ENCODE results near the gene MLIP.

MLIP gene

DNA sequence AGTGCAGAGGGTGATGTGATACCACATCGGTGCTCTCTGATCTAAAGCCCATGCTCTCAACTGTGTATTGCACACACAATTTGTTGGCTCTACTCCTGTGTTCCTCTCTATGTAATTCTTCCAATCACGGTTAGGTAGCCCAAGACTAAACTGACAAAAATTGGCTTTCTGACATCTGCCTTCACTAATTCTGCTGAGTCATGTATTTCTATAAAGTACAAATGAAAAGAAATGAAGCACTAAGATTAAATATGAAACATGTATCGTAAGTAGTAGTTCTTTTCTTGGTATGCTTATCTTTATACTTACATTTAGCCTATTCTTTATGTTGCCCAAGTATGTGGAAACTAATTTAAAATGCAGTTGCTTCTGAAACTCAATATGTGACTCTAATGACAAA, 7.7 kb upstream of the MLIP start:
- TF ChIP-seq, protein P1, sequence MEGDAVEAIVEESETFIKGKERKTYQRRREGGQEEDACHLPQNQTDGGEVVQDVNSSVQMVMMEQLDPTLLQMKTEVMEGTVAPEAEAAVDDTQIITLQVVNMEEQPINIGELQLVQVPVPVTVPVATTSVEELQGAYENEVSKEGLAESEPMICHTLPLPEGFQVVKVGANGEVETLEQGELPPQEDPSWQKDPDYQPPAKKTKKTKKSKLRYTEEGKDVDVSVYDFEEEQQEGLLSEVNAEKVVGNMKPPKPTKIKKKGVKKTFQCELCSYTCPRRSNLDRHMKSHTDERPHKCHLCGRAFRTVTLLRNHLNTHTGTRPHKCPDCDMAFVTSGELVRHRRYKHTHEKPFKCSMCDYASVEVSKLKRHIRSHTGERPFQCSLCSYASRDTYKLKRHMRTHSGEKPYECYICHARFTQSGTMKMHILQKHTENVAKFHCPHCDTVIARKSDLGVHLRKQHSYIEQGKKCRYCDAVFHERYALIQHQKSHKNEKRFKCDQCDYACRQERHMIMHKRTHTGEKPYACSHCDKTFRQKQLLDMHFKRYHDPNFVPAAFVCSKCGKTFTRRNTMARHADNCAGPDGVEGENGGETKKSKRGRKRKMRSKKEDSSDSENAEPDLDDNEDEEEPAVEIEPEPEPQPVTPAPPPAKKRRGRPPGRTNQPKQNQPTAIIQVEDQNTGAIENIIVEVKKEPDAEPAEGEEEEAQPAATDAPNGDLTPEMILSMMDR (IDR thresholded peaks at IDR 0.05; ENCODE audit: low read length, missing control alignments) = no peak
- no peak for DNase-seq (ENCODE audit: low read depth)
- no peak overlapping the region for H3K4me3 ChIP-seq (replicated peaks; ENCODE audit: low read depth, low read length)

DNA sequence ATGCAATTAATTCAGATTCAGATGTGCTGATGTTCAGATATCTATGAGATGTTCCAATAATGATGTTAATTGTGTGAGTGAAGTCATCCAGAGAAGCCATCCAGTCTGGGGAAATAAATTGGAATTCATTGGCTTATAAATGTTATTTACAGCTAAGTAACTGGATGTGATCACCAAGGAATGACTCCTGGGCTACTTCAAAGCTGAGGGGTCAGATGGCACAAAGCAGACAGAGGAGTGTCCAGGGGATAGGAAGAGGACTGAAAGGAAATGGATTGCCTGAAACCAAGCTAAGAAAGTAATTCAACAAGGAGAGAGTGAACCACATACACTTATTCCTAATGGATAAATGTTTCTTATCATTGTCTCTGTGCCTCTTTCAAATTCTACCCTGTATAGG, 4.5 kb upstream of the MLIP start:
- H3K4me3 ChIP-seq (replicated peaks; ENCODE audit: low read depth, low read length) = no peak overlapping the region
- TF ChIP-seq, protein P1 (IDR thresholded peaks at IDR 0.05; ENCODE audit: low read length, missing control alignments) = no peak
- DNase-seq (ENCODE audit: low read depth) = no peak

DNA sequence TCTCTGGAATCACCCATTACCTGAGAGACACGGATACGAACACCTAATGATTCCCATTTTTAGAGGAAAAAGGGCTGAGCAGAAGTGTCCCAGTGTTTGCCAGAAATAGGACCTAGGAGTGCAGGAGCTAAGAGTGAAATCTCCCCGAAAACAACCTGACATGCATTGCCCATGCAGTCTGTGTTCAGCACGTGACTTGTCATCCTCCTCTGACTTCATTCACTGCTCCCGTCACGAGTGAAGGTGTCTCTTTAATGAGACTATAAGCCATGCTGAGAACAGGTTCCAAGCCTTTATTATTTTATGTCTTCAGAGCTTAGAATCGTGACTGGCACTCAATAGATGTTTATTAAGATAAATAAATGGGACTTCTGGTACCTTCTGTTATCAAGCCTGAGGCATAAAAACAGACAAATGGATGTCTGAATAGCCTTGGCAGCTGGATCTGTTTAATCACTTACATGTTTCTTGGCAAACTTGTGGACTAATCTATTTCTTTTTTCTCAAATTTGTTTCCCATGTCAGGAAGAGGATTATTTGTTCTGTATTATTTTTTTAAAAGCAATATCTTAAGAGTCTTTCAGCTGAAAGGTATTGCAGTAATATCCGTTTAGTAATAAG, 3.7 kb upstream of the MLIP start:
- TF ChIP-seq, protein P1 (IDR thresholded peaks at IDR 0.05; ENCODE audit: low read length, missing control alignments) = no peak
- no peak overlapping the region for H3K4me3 ChIP-seq (replicated peaks; ENCODE audit: low read depth, low read length)
- no peak for DNase-seq (ENCODE audit: low read depth)

DNA sequence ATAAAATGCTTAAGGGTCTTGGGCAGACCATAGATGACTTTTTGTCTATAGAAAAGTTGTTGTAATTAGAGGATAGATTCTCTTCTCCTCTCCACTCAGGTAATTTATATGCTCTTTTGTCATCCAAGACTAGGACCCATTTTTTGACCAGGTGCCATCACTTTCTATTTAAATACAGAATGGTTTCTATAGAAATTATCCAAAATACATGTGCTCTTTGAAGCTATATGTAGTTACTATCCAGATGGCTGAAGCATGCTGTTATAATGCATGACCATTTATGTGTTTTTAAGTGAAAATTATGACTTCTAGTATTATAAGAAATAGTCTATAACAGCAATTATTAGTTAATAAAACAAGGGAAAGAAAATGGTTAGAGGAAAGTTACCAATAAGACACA, 3.0 kb upstream of the MLIP start:
- DNase-seq (ENCODE audit: low read depth) = no peak
- no peak overlapping the region for H3K4me3 ChIP-seq (replicated peaks; ENCODE audit: low read depth, low read length)
- TF ChIP-seq, protein P1 (IDR thresholded peaks at IDR 0.05; ENCODE audit: low read length, missing control alignments) = no peak

DNA sequence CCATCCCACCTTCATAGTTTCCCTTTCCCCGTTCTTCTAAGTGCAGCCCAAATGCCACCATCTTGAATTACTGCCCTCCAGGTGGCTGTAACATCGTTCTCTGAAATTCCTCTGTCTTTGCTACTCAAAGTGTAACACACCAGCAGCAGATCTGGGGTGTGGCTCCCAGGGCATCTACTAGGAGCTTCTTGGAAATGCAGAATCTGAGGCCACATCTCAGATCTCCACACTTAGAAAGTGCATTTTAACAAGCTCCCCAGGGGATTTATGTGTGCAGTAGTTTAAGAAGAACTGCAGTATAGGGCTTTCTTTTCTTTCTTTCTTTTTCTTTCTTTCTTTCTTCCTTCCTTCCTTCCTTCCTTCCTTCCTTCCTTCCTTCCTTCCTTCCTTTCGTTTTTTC, 1.7 kb upstream of the MLIP start:
- DNase-seq (ENCODE audit: low read depth) = no peak
- no peak overlapping the region for H3K4me3 ChIP-seq (replicated peaks; ENCODE audit: low read depth, low read length)
- TF ChIP-seq, protein P1 (IDR thresholded peaks at IDR 0.05; ENCODE audit: low read length, missing control alignments) = no peak

DNA sequence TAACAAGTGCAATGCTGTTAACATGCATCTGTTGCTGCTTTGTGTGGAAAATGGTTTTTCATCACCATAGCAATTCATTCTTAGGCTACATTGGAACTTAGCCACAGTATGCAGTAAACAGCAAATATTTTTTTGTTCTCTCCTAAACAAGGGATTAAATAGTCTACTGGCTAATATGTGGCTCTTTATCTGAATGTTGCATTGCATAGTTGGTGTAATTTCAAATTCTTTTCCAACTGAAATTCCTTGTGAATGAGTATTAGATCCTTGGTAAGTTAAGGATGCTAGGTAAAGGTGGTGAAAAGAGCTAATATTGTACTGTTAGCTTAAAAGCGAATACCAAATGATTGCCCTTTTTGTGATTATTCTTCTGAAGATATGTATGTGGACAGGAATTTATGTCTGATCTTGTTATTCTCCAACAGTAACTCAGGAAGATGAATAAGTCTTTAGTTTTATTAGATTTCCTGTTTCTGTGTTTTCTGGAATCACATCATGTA, 958 bp downstream of the MLIP start:
- TF ChIP-seq, protein P1 (IDR thresholded peaks at IDR 0.05; ENCODE audit: low read length, missing control alignments) = no peak
- no peak overlapping the region for H3K4me3 ChIP-seq (replicated peaks; ENCODE audit: low read depth, low read length)
- peak; percentile 62 for DNase-seq (ENCODE audit: low read depth)

DNA sequence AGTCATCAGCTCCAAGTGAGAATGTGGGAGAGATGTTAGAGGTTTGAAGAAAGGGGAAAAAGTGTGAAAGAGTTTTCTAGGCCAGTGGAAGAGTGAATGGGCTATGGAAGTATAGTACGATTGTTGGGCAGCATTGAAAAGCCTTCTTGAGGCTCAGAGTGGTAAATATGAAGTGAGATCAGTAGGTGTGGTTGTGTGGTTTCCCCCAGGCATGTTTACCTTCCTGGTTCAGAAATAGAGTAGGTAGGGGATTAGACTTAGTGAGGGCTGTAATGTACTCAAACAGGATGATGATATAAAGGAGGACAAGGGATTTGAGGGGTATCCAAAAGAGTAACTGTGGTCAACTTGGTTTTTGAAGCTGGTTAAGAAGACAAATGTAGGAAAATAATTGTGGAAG, 3.7 kb downstream of the MLIP start:
- H3K4me3 ChIP-seq (replicated peaks; ENCODE audit: low read depth, low read length) = no peak overlapping the region
- TF ChIP-seq, protein P1 (IDR thresholded peaks at IDR 0.05; ENCODE audit: low read length, missing control alignments) = no peak
- no peak for DNase-seq (ENCODE audit: low read depth)
